Subcutaneous adipose tissue (tissue), 4 donors: Measurements from ENCODE around the gene VAV2. TPM values are rescaled to one million over a fixed set of nuclear protein-coding genes. Genes with fewer than 3 reads are reported as not detected.

ENCODE experiments used
- CTCF ChIP-seq: fragments of 450-650 bp; IDR thresholded peaks from one replicate; pipeline ENCODE4 v1.5.1; 2016; ENCODE audit warnings: low read depth, mild to moderate bottlenecking, control low read depth, antibody characterized with exemption, moderate library complexity
- total RNA-seq, 4 donors: library from RNA; depleted of rRNA; stranded (reverse); fragments of >200 nt; gene quantifications; one replicate each; pipeline ENCODE4 v1.1.0, GENCODE V29; 2016

Gene VAV2
- total RNA-seq, 4 donors from 2014 or later = 3.6 to 6.8 (median 4.8) TPM

GRCh38 chr9:133887540-133888047 is 104.5 kb downstream of the VAV2 start:
- no peak for TF ChIP-seq CTCF

- TF ChIP-seq CTCF = no peak
Observed at GRCh38 chr9:133886563-133887501, 105.3 kb downstream of the VAV2 start.

GRCh38 chr9:133884907-133885744 is 107.0 kb downstream of the VAV2 start:
- no peak for TF ChIP-seq CTCF

- TF ChIP-seq CTCF = no peak
Observed at GRCh38 chr9:133882849-133883755, 109.0 kb downstream of the VAV2 start.

- TF ChIP-seq CTCF = no peak
Observed at GRCh38 chr9:133881671-133882381, 110.3 kb downstream of the VAV2 start.

- TF ChIP-seq CTCF = no peak
Observed at GRCh38 chr9:133880851-133881661, 111.1 kb downstream of the VAV2 start.
